GM12878 (cell line): ENCODE results near the gene SUN5. TPM values are rescaled to one million over a fixed set of nuclear protein-coding genes. Genes with fewer than 3 reads are reported as not detected.

Experiments
- ATAC-seq: fragments of 200-7000 bp; cut with Tn5 transposase; 3 replicates; pipeline ENCODE4 v1.9.1; 2020; ENCODE audit warnings: mild to moderate bottlenecking, moderate library complexity
- BruUV-seq: library from RNA; stranded (reverse); fragments of 400-500 nt; replicated peaks from 2 replicates; lab custom pipeline; 2021; lab: Mats Ljungman, UMichigan
- CTCF ChIA-PET: fragments of 300-600 bp; sonication (Branson Sonifier 250); formaldehyde crosslinking; extraction: SDS; loops from one replicate; lab custom pipeline; 2021; ENCODE audit warnings: inconsistent platforms; lab: Yijun Ruan, JAX
- POLR2A ChIA-PET: fragments of 350-600 bp; formaldehyde crosslinking; extraction: SDS; loops from one replicate; lab custom pipeline; 2021; ENCODE audit warnings: inconsistent platforms; lab: Charles Lee
- RAD21 ChIA-PET: fragments of 300-600 bp; sonication (Branson Sonifier 250); formaldehyde crosslinking; loops from one replicate; lab custom pipeline; 2023; ENCODE audit warnings: antibody characterized with exemption; ENCODE audit not compliant: unreplicated experiment; lab: Charles Lee
- SMC1A ChIA-PET: fragments of 300-600 bp; sonication (Branson Sonifier 250); formaldehyde crosslinking; loops from one replicate; lab custom pipeline; 2023; ENCODE audit not compliant: unreplicated experiment, uncharacterized antibody; lab: Charles Lee
- DNase-seq: peaks from one replicate; pipeline ENCODE4 v3.0.0-alpha.2; 2011; ENCODE audit warnings: low read depth, low spot score
- FAIRE-seq: peaks from 3 replicates; lab custom pipeline; 2011; peaks lifted over from hg19 to GRCh38; lab: Jason Lieb, UNC
- H2AFZ ChIP-seq: 2 replicates; pipeline ENCODE4 v1.6.0; 2011; ENCODE audit warnings: low read depth, low read length, control low read depth; ENCODE audit not compliant: control insufficient read depth
- H3K27ac ChIP-seq: 2 replicates; pipeline ENCODE4 v1.5.1; 2011; ENCODE audit warnings: control low read depth; ENCODE audit not compliant: control insufficient read depth, insufficient read depth
- H3K27me3 ChIP-seq, 2 experiments: replicated peaks in 1 of 2; 2 replicates each; pipeline versions ENCODE4 v1.6.0 to v1.6.1; 2011; ENCODE audit warnings: low read length in 1 of 2; ENCODE audit not compliant: control insufficient read depth in 2 of 2, insufficient read depth in 2 of 2
- H3K36me3 ChIP-seq, 2 experiments: 2 replicates each; pipeline ENCODE4 v1.5.1; 2011; ENCODE audit warnings: low read length in 1 of 2; ENCODE audit not compliant: control insufficient read depth in 2 of 2, insufficient read depth in 2 of 2
- H3K4me1 ChIP-seq: 2 replicates; pipeline ENCODE4 v1.6.1; 2011; ENCODE audit warnings: mild to moderate bottlenecking, low read length, moderate library complexity, mixed read lengths; ENCODE audit not compliant: control insufficient read depth, insufficient read depth
- H3K4me2 ChIP-seq: 2 replicates; pipeline ENCODE4 v1.6.0; 2011; ENCODE audit warnings: control low read depth; ENCODE audit not compliant: control insufficient read depth, insufficient read depth
- H3K4me3 ChIP-seq: fragments of 200-600 bp; sonication (generic); 2 replicates; pipeline ENCODE4 v1.5.1; 2016
- H3K79me2 ChIP-seq: 2 replicates; pipeline ENCODE4 v1.6.0; 2011; ENCODE audit warnings: low read length; ENCODE audit not compliant: control insufficient read depth, insufficient read depth
- H3K9ac ChIP-seq: 2 replicates; pipeline ENCODE4 v1.8.0; 2011; ENCODE audit warnings: low read length, control low read depth, mixed read lengths; ENCODE audit not compliant: control insufficient read depth, insufficient read depth
- H3K9me3 ChIP-seq: replicated peaks from 3 replicates; pipeline ENCODE4 v1.5.1; 2011; ENCODE audit warnings: mild to moderate bottlenecking, low read length; ENCODE audit not compliant: control insufficient read depth, insufficient read depth
- H4K20me1 ChIP-seq: 2 replicates; pipeline ENCODE4 v1.6.0; 2011; ENCODE audit not compliant: control insufficient read depth, insufficient read depth
- BMI1 ChIP-seq: fragments of 450-650 bp; IDR thresholded peaks from 2 replicates; pipeline ENCODE4 v1.6.1; 2016; ENCODE audit warnings: mild to moderate bottlenecking, moderate library complexity, borderline replicate concordance
- CBFB ChIP-seq: IDR thresholded peaks from 2 replicates; pipeline ENCODE4 v1.6.1; 2016; ENCODE audit warnings: antibody characterized with exemption, low read depth
- EED ChIP-seq: sonication (generic); IDR thresholded peaks from 2 replicates; pipeline ENCODE4 v1.6.1; 2016; ENCODE audit warnings: antibody characterized with exemption, low read depth
- GATAD2B ChIP-seq: fragments of 450-650 bp; conservative IDR thresholded peaks from 2 replicates; pipeline ENCODE4 v1.6.1; 2017; ENCODE audit warnings: low read depth, mild to moderate bottlenecking, moderate library complexity
- HCFC1 ChIP-seq: fragments of 150-350 bp; IDR thresholded peaks from 2 replicates; pipeline ENCODE4 v1.6.1; 2014; ENCODE audit warnings: low read length
- HDGF ChIP-seq: fragments of 450-650 bp; IDR thresholded peaks from 2 replicates; pipeline ENCODE4 v1.6.1; 2016; ENCODE audit warnings: antibody characterized with exemption
- SMAD1 ChIP-seq: fragments of 450-650 bp; IDR thresholded peaks from 2 replicates; pipeline ENCODE4 v1.6.1; 2018; ENCODE audit warnings: mild to moderate bottlenecking, low read depth; ENCODE audit not compliant: partially characterized antibody
- STAT3 ChIP-seq: IDR thresholded peaks from 2 replicates; pipeline ENCODE4 v1.6.1; 2011; ENCODE audit warnings: low read depth, low read length, improper control_type of control experiment
- SUZ12 ChIP-seq: fragments of 200-600 bp; sonication (generic); IDR thresholded peaks from one replicate; pipeline ENCODE4 v1.6.1; 2018; ENCODE audit warnings: antibody characterized with exemption, mild to moderate bottlenecking; ENCODE audit not compliant: unreplicated experiment
- ZNF217 ChIP-seq: fragments of 450-650 bp; IDR thresholded peaks from 2 replicates; pipeline ENCODE4 v1.6.1; 2017; ENCODE audit warnings: antibody characterized with exemption, mild to moderate bottlenecking
- WGBS: methylation state at CpG from one replicate; pipeline ENCODE4 v1.1.6; 2016; ENCODE audit warnings: low lambda C conversion rate; ENCODE audit not compliant: insufficient replicate concordance, insufficient coverage; ENCODE audit errors: missing lambda C conversion rate; 5-methylcytosine and 5-hydroxymethylcytosine counted together
- in situ Hi-C: fragments of 300-500 bp; cut with MboI; formaldehyde crosslinking; loops from 9 replicates; pipeline ENCODE4 v1.14.3; 2018; ENCODE audit warnings: mixed read lengths
- intact Hi-C: fragments of 100-400 bp; cut with micrococcal nuclease; formaldehyde crosslinking; loops from one replicate; pipeline ENCODE4 v1.14.2; 2022; ENCODE audit not compliant: unreplicated experiment
- polyA plus RNA-seq, 11 experiments: library from polyadenylated mRNA; depleted of rRNA in 4 of 11; unstranded in 6 of 11; stranded (reverse) in 5 of 11; fragments of >200 nt; fragmentation: Nextera tagmentation in 4 of 11; fragmentation: Illumina TruSeq in 1 of 11; extraction: Ambion mirVana in 4 of 11; extraction: Trizol in 1 of 11; gene quantifications; 1 replicate in 1 of 11; 2 replicates in 10 of 11; pipeline versions ENCODE4 v1.2.1 to v1.2.3, GENCODE V29; 2011 to 2016; ENCODE audit warnings: inconsistent platforms in 2 of 11, missing spikeins in 2 of 11, low read depth in 1 of 11
- total RNA-seq, 4 experiments: library from RNA; depleted of rRNA in 3 of 4; stranded (reverse); fragments of >200 nt in 3 of 4; fragmentation: Illumina TruSeq in 1 of 4; extraction: Trizol in 1 of 4; gene quantifications; 2 replicates each; pipeline versions ENCODE4 v1.2.1 to v1.2.3, GENCODE V29; 2013 to 2021
- TF ChIP-seq, protein P1 (sequence below): fragments of 450-650 bp; IDR thresholded peaks from 2 replicates; pipeline ENCODE4 v1.6.1; 2017; ENCODE audit warnings: low read depth, mild to moderate bottlenecking, moderate library complexity
- TF ChIP-seq, protein P2 (sequence below): fragments of 450-650 bp; IDR thresholded peaks from 2 replicates; pipeline ENCODE4 v1.6.1; 2017; ENCODE audit warnings: mild to moderate bottlenecking
- TF ChIP-seq, protein P3 (sequence below): fragments of 450-650 bp; conservative IDR thresholded peaks from 2 replicates; pipeline ENCODE4 v1.6.1; 2017; ENCODE audit warnings: mild to moderate bottlenecking, moderate library complexity
- TF ChIP-seq, protein P4 (sequence below): fragments of 450-650 bp; IDR thresholded peaks from 2 replicates; pipeline ENCODE4 v1.6.1; 2017; ENCODE audit warnings: mild to moderate bottlenecking, low read depth, inconsistent platforms; ENCODE audit not compliant: poor library complexity, severe bottlenecking

SUN5 gene
- total and polyA plus RNA-seq, 10 of the 15 experiments (the other 5 are each of a cell fraction or from before 2014, with no cell fraction given), result not detected

DNA sequence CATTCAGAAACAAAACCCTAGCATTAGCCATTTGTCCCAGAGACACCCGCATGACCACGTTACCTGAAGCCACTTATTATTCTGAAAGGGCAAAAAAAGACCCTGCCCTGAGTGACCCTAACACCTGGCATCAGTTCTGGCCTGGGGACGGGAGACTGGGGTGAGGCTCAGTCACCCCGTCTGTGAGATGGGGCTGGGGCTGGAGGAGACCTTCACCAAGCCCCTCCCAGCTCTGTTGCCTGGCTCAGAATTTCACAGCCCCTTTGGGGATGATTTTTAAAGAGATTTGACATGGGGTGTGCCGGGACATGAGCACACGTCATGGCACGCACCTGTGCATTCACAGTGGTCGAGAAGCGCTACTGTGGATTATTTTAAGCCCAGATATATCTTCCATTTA, 25.8 kb upstream of the SUN5 start:
- Histone ChIP-seq H4K20me1 (no peaks in the 10 kb centered on the region), H3K27ac (no peak overlapping the region), H3K4me3 (no peak overlapping the region), H3K4me2 (no peak overlapping the region), H3K27me3 (peaks cover 0 to 1% of the 10 kb centered on the region in 2 experiments; a peak in 1 of 4 replicates), H3K36me3 (no peaks in the 10 kb centered on the region), H3K4me1 (no peaks in the 10 kb centered on the region), H3K9ac (no peak overlapping the region), H3K79me2 (no peaks in the 10 kb centered on the region), H3K9me3 (no peaks in the 10 kb centered on the region), H2AFZ (no peak overlapping the region)
- ChIA-PET POLR2A (no interaction called here), RAD21 (no interaction called here), CTCF (no interaction called here), SMC1A (no interaction called here)
- 32% methylated on average over 8 of the region's 9 CpGs for WGBS
- in situ Hi-C loops, result no loop called here
- FAIRE-seq (no peak), ATAC-seq (no peak), DNase-seq (no peak)
- BruUV-seq, result no TSS peak
- intact Hi-C loops, result no loop called here
- TF ChIP-seq, protein P1, sequence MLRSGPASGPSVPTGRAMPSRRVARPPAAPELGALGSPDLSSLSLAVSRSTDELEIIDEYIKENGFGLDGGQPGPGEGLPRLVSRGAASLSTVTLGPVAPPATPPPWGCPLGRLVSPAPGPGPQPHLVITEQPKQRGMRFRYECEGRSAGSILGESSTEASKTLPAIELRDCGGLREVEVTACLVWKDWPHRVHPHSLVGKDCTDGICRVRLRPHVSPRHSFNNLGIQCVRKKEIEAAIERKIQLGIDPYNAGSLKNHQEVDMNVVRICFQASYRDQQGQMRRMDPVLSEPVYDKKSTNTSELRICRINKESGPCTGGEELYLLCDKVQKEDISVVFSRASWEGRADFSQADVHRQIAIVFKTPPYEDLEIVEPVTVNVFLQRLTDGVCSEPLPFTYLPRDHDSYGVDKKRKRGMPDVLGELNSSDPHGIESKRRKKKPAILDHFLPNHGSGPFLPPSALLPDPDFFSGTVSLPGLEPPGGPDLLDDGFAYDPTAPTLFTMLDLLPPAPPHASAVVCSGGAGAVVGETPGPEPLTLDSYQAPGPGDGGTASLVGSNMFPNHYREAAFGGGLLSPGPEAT, result no peak
- TF ChIP-seq HCFC1, result no peak
- TF ChIP-seq STAT3, result no peak
- no peak for TF ChIP-seq HDGF
- no peak for TF ChIP-seq EED
- TF ChIP-seq SMAD1, result no peak
- no peak for TF ChIP-seq SUZ12
- no peak for TF ChIP-seq CBFB
- TF ChIP-seq, protein P2, sequence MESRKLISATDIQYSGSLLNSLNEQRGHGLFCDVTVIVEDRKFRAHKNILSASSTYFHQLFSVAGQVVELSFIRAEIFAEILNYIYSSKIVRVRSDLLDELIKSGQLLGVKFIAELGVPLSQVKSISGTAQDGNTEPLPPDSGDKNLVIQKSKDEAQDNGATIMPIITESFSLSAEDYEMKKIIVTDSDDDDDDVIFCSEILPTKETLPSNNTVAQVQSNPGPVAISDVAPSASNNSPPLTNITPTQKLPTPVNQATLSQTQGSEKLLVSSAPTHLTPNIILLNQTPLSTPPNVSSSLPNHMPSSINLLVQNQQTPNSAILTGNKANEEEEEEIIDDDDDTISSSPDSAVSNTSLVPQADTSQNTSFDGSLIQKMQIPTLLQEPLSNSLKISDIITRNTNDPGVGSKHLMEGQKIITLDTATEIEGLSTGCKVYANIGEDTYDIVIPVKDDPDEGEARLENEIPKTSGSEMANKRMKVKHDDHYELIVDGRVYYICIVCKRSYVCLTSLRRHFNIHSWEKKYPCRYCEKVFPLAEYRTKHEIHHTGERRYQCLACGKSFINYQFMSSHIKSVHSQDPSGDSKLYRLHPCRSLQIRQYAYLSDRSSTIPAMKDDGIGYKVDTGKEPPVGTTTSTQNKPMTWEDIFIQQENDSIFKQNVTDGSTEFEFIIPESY, result no peak
- no peak for TF ChIP-seq GATAD2B
- TF ChIP-seq, protein P3, sequence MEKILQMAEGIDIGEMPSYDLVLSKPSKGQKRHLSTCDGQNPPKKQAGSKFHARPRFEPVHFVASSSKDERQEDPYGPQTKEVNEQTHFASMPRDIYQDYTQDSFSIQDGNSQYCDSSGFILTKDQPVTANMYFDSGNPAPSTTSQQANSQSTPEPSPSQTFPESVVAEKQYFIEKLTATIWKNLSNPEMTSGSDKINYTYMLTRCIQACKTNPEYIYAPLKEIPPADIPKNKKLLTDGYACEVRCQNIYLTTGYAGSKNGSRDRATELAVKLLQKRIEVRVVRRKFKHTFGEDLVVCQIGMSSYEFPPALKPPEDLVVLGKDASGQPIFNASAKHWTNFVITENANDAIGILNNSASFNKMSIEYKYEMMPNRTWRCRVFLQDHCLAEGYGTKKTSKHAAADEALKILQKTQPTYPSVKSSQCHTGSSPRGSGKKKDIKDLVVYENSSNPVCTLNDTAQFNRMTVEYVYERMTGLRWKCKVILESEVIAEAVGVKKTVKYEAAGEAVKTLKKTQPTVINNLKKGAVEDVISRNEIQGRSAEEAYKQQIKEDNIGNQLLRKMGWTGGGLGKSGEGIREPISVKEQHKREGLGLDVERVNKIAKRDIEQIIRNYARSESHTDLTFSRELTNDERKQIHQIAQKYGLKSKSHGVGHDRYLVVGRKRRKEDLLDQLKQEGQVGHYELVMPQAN, result no peak
- no peak for TF ChIP-seq BMI1
- TF ChIP-seq, protein P4, sequence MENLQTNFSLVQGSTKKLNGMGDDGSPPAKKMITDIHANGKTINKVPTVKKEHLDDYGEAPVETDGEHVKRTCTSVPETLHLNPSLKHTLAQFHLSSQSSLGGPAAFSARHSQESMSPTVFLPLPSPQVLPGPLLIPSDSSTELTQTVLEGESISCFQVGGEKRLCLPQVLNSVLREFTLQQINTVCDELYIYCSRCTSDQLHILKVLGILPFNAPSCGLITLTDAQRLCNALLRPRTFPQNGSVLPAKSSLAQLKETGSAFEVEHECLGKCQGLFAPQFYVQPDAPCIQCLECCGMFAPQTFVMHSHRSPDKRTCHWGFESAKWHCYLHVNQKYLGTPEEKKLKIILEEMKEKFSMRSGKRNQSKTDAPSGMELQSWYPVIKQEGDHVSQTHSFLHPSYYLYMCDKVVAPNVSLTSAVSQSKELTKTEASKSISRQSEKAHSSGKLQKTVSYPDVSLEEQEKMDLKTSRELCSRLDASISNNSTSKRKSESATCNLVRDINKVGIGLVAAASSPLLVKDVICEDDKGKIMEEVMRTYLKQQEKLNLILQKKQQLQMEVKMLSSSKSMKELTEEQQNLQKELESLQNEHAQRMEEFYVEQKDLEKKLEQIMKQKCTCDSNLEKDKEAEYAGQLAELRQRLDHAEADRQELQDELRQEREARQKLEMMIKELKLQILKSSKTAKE, result no peak
- TF ChIP-seq ZNF217, result no peak
